Neural cell (in vitro differentiated cells): ENCODE data around the gene TMCO4. TPM values are rescaled to one million over a fixed set of nuclear protein-coding genes. Genes with fewer than 3 reads are reported as not detected.

Experiments used
- H2AFZ ChIP-seq: fragments of 200-600, 300-800 bp; sonication (generic), shearing (Covaris generic); 2 replicates; pipeline ENCODE4 v1.6.0; 2014; ENCODE audit warnings: low read depth, mild to moderate bottlenecking, antibody characterized with exemption, low read length, moderate library complexity
- H3F3A ChIP-seq: fragments of 200-600 bp; shearing (Covaris generic); 2 replicates; pipeline ENCODE4 v1.6.1; 2016; ENCODE audit warnings: mild to moderate bottlenecking, moderate library complexity, mixed read lengths, antibody characterized with exemption, low read length; ENCODE audit not compliant: insufficient read depth, poor library complexity, severe bottlenecking
- H3K27ac ChIP-seq: fragments of 200-600, 300-800 bp; sonication (generic), shearing (Covaris generic); 2 replicates; pipeline ENCODE4 v1.5.1; 2014; ENCODE audit warnings: mild to moderate bottlenecking, low read length, moderate library complexity
- H3K27me3 ChIP-seq: fragments of 300-800, 200-600 bp; sonication (generic), shearing (Covaris generic); 2 replicates; pipeline ENCODE4 v1.6.0; 2014; ENCODE audit warnings: mild to moderate bottlenecking, low read depth, low read length, moderate library complexity; ENCODE audit not compliant: insufficient read depth
- H3K36me3 ChIP-seq: fragments of 300-800, 200-600 bp; sonication (generic), shearing (Covaris generic); 2 replicates; pipeline ENCODE4 v1.5.1; 2014; ENCODE audit warnings: mild to moderate bottlenecking, antibody characterized with exemption, low read length, moderate library complexity; ENCODE audit not compliant: insufficient read depth
- H3K4me2 ChIP-seq: fragments of 300-800, 200-600 bp; sonication (generic), shearing (Covaris generic); 2 replicates; pipeline ENCODE4 v1.6.0; 2014; ENCODE audit warnings: mild to moderate bottlenecking, low read length
- H3K4me3 ChIP-seq: fragments of 300-800, 200-600 bp; sonication (generic), shearing (Covaris generic); 2 replicates; pipeline ENCODE4 v1.5.1; 2014; ENCODE audit warnings: mild to moderate bottlenecking, low read length, moderate library complexity
- H3K79me2 ChIP-seq: fragments of 200-600 bp; shearing (Covaris generic); replicated peaks from 2 replicates; pipeline ENCODE4 v1.6.0; 2014; ENCODE audit warnings: mild to moderate bottlenecking, low read length, moderate library complexity; ENCODE audit not compliant: insufficient read depth
- H3K9ac ChIP-seq: fragments of 300-800, 200-600 bp; sonication (generic), shearing (Covaris generic); 2 replicates; pipeline ENCODE4 v1.6.1; 2016; ENCODE audit warnings: mild to moderate bottlenecking, low read length, mixed read lengths
- H3K9me2 ChIP-seq: fragments of 200-600 bp; shearing (Covaris generic); 2 replicates; pipeline ENCODE4 v1.6.1; 2016; ENCODE audit warnings: mild to moderate bottlenecking, low read length, mixed read lengths; ENCODE audit not compliant: insufficient read depth
- H3K9me3 ChIP-seq: fragments of 200-600, 300-800 bp; sonication (generic), shearing (Covaris generic); 2 replicates; pipeline ENCODE4 v1.6.1; 2016; ENCODE audit warnings: mild to moderate bottlenecking, mixed run types, low read length, moderate library complexity, mixed read lengths
- H4K20me1 ChIP-seq: fragments of 200-600 bp; shearing (Covaris generic); 2 replicates; pipeline ENCODE4 v1.6.1; 2016; ENCODE audit warnings: mild to moderate bottlenecking, mixed run types; ENCODE audit not compliant: insufficient read depth
- EP300 ChIP-seq: fragments of 450-650 bp; conservative IDR thresholded peaks from 2 replicates; pipeline ENCODE4 v1.6.1; 2014; ENCODE audit warnings: antibody characterized with exemption, mild to moderate bottlenecking, moderate library complexity; ENCODE audit not compliant: poor library complexity, severe bottlenecking
- EZH2 ChIP-seq: fragments of 200-600, 300-800 bp; shearing (Covaris generic), sonication (generic); IDR thresholded peaks from 2 replicates; pipeline ENCODE4 v1.6.1; 2014; ENCODE audit warnings: antibody characterized with exemption, low read length, borderline replicate concordance, mild to moderate bottlenecking; ENCODE audit not compliant: insufficient read depth, poor library complexity, severe bottlenecking
- MXI1 ChIP-seq: fragments of 450-650 bp; conservative IDR thresholded peaks from 2 replicates; pipeline ENCODE4 v1.6.1; 2014; ENCODE audit warnings: antibody characterized with exemption, mild to moderate bottlenecking; ENCODE audit not compliant: poor library complexity, severe bottlenecking
- POLR2AphosphoS5 ChIP-seq: IDR thresholded peaks from 2 replicates; pipeline ENCODE4 v1.6.1; 2012
- RAD21 ChIP-seq: fragments of 450-650 bp; conservative IDR thresholded peaks from 2 replicates; pipeline ENCODE4 v1.6.1; 2014; ENCODE audit warnings: antibody characterized with exemption, mild to moderate bottlenecking, moderate library complexity
- SMC3 ChIP-seq: fragments of 450-650 bp; conservative IDR thresholded peaks from 2 replicates; pipeline ENCODE4 v1.6.1; 2014; ENCODE audit warnings: antibody characterized with exemption, mild to moderate bottlenecking, moderate library complexity; ENCODE audit not compliant: poor library complexity
- TAF1 ChIP-seq: IDR thresholded peaks from 2 replicates; pipeline ENCODE4 v1.6.1; 2012; ENCODE audit warnings: low read depth
- polyA plus RNA-seq: library from polyadenylated mRNA; depleted of rRNA; stranded (reverse); fragments of >200 nt; gene quantifications from 2 replicates; pipeline ENCODE4 v1.2.3, GENCODE V29; 2014
- TF ChIP-seq, protein P1 (sequence below): IDR thresholded peaks from 2 replicates; pipeline ENCODE4 v1.6.1; 2012; ENCODE audit warnings: borderline replicate concordance

TMCO4 gene
- polyA plus RNA-seq, 1 donor from 2014 or later: not detected

DNA sequence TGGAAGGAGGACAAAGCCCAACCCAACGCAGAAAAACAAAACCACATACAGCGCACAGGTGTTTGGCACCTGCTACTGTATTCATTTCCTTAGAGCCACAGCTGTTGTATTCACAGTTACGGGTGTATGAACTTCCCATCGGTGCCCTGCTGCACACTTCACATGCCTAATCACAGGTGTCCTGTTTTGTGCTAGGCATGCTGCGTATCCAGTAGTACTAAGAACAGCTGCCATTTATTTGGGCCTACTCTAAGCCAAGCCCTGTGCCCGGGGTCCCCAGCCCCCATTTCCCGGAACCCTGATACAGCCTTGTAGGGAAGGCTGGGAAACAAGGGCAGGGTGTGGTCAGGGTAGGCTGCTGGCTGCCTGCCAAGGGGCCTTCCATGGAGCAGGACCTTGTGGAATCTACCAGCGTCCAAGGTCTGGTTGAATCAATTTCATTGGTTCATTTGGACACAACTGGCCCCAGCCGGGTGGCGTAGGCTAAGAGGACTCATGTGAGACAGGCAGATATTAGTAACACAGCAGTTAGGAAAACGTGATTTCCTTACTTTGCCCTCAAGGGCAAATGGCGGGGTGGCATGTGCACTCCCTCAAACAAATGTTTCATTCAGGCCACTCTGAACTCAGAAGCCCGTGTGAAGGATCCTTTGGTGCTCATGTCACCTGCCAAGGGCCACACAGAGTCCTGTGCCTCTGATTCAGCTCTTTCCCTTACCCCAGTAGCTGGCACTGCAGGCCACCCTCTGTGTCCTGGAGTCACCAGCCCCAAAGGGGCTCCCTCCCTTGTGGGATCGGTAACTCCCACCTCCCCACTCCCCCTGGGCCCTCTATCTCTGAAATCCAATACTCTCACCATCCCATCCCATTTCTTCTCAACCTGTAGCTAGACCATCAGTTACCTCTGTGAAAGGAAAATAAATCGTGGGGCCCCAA is 16.4 kb upstream of the TMCO4 start:
- TF ChIP-seq MXI1 (no peak), POLR2AphosphoS5 (no peak), SMC3 (no peak), EZH2 (no peak), RAD21 (no peak), TAF1 (no peak), EP300 (no peak)
- TF ChIP-seq, protein P1, sequence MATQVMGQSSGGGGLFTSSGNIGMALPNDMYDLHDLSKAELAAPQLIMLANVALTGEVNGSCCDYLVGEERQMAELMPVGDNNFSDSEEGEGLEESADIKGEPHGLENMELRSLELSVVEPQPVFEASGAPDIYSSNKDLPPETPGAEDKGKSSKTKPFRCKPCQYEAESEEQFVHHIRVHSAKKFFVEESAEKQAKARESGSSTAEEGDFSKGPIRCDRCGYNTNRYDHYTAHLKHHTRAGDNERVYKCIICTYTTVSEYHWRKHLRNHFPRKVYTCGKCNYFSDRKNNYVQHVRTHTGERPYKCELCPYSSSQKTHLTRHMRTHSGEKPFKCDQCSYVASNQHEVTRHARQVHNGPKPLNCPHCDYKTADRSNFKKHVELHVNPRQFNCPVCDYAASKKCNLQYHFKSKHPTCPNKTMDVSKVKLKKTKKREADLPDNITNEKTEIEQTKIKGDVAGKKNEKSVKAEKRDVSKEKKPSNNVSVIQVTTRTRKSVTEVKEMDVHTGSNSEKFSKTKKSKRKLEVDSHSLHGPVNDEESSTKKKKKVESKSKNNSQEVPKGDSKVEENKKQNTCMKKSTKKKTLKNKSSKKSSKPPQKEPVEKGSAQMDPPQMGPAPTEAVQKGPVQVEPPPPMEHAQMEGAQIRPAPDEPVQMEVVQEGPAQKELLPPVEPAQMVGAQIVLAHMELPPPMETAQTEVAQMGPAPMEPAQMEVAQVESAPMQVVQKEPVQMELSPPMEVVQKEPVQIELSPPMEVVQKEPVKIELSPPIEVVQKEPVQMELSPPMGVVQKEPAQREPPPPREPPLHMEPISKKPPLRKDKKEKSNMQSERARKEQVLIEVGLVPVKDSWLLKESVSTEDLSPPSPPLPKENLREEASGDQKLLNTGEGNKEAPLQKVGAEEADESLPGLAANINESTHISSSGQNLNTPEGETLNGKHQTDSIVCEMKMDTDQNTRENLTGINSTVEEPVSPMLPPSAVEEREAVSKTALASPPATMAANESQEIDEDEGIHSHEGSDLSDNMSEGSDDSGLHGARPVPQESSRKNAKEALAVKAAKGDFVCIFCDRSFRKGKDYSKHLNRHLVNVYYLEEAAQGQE: no peak
- Histone ChIP-seq H4K20me1 (no peaks in the 10 kb centered on the region), H3F3A (no peaks in the 10 kb centered on the region), H3K4me2 (no peak overlapping the region), H2AFZ (no peak overlapping the region), H3K9me2 (no peaks in the 10 kb centered on the region), H3K9ac (no peak overlapping the region), H3K79me2 (no peaks in the 10 kb centered on the region), H3K27me3 (no peaks in the 10 kb centered on the region), H3K27ac (no peak overlapping the region), H3K4me3 (no peak overlapping the region), H3K36me3 (no peaks in the 10 kb centered on the region), H3K9me3 (no peaks in the 10 kb centered on the region)

DNA sequence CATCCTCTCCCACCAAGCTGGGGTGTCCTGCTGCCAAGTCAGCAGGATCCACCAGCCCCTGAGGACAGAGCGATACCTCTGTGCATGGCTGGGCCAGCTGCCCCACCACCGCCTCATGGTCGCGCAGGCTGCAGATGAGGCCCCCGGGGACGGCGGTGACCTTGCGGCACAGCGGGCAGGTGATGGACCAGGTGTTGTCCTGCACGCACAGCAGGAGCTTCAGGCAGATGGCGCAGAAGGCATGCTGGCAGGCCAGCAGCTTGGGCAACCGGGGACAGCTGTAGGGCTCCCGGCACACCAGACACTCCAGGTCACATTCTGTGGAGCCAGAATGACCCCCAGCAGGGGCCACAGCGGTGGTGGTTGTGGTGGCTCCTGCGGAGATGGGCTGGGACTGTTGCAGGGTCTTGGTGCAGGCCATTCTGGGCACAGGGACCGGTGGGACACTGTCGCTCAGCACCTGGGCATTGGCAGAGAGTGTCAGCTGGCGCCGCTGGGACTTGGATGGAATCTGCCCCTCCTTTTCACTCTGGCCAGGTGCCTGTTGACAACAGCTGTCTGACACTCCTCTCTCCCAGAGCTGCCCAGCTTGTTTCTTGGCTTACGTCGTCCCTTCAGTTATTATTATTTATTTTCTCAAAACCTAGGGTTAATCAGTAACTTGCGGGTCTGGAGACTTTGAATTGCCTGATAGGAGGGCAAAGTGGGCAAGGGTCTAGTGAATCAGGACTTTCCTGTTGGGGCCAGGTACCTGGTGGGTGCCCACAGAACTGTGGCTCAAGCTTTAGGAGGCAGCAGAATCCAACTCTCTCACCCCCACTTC is 15.2 kb upstream of the TMCO4 start, which contains the start of gene RNF186:
TSS of gene RNF186 (minus strand) at position 603 of the 823 bp plus-strand sequence. CDS start at position 421, 182 bp downstream.
- H3K79me2 ChIP-seq: no peaks in the 10 kb centered on the region
- H4K20me1 ChIP-seq: no peaks in the 10 kb centered on the region
- H3K9ac ChIP-seq: no peak within 1 kb of the TSS
- TF ChIP-seq, protein P1: no peak
- H3K9me3 ChIP-seq: no peaks in the 10 kb centered on the region
- H3K27me3 ChIP-seq: no peaks in the 10 kb centered on the region
- no peak within 1 kb of the TSS for H3K4me3 ChIP-seq
- no peak within 1 kb of the TSS for H3K4me2 ChIP-seq
- no peak within 1 kb of the TSS for H3K27ac ChIP-seq
- H3K36me3 ChIP-seq: no peaks in the 10 kb centered on the region
- no peaks in the 10 kb centered on the region for H3F3A ChIP-seq
- H2AFZ ChIP-seq: no peak within 1 kb of the TSS
- no peaks in the 10 kb centered on the region for H3K9me2 ChIP-seq
